Hematopoietic multipotent progenitor cell (in vitro differentiated cells): ENCODE data around the gene SPTLC2. TPM values are rescaled to one million over a fixed set of nuclear protein-coding genes. Genes with fewer than 3 reads are reported as not detected.

Experiments
- DNase-seq, 3 donors: peaks; one replicate each; pipeline ENCODE4 v3.0.0-alpha.2; 2011 to 2015; ENCODE audit warnings: low read depth in 2 of 3, low spot score in 2 of 3
- small RNA-seq: library from RNA; depleted of rRNA; stranded (forward); fragments of <200 nt; gene quantifications from one replicate; pipeline ENCODE3, GENCODE V24; 2012
- total RNA-seq: library from RNA; depleted of rRNA; stranded (reverse); fragments of >200 nt; gene quantifications from one replicate; pipeline ENCODE4 v1.2.3, GENCODE V29; 2012

Gene SPTLC2
- total RNA-seq, 1 donor, result 66.2 TPM

- DNase-seq, result no peak
Observed at GRCh38 chr14:77475432-77476115, 140.9 kb downstream of the SPTLC2 start.

- no peak for DNase-seq
Observed at GRCh38 chr14:77474479-77475177, 141.8 kb downstream of the SPTLC2 start.

GRCh38 chr14:77473921-77474320, 142.5 kb downstream of the SPTLC2 start:
- DNase-seq, result no peak

GRCh38 chr14:77470224-77470870, 146.1 kb downstream of the SPTLC2 start:
- no peak for DNase-seq

GRCh38 chr14:77469539-77469938, 146.9 kb downstream of the SPTLC2 start:
- no peak for DNase-seq

- DNase-seq, result no peak
Observed at GRCh38 chr14:77469067-77469505, 147.4 kb downstream of the SPTLC2 start.

- no peak for DNase-seq
Observed at GRCh38 chr14:77467801-77468200, 148.6 kb downstream of the SPTLC2 start.

- peak in 2 of 3 donors; percentile 75 to 89 for DNase-seq
Observed at GRCh38 chr14:77459072-77459723, 157.2 kb downstream of the SPTLC2 start.

- peak in 2 of 3 donors; percentile 39 to 47 for DNase-seq
Observed at GRCh38 chr14:77458249-77458950, 158.0 kb downstream of the SPTLC2 start.

- peak; percentile 87 to 99 (median 99) for DNase-seq
Observed at GRCh38 chr14:77457522-77458248, 158.8 kb downstream of the SPTLC2 start, which contains the start of the genes AHSA1 and VIPAS39. Gene AHSA1 (plus strand): TSS chr14:77458093. CDS start chr14:77458190, 97 bp downstream. Gene VIPAS39 (minus strand): TSS chr14:77457601. CDS start chr14:77454102, 3,499 bp downstream.

GRCh38 chr14:77457115-77457521, 159.3 kb downstream of the SPTLC2 start:
- DNase-seq, result no peak

Small RNA genes lying within 50 kb of the gene (small RNA-seq; reads per million reads assigned to genes)
- gene COX6CP11 (not detected), gene RF00404 (not detected), gene RN7SL587P (not detected)

Other genes starting within 250 kb of the SPTLC2 start
- gene TMED8, start 239.5 kb downstream of the SPTLC2 start, total RNA-seq, result 19.9 TPM
- 0.81 TPM for gene SAMD15, start 239.3 kb downstream of the SPTLC2 start, total RNA-seq
- 0.27 TPM for gene NOXRED1, start 193.1 kb downstream of the SPTLC2 start, total RNA-seq
- 26.7 TPM for gene VIPAS39, start 159.0 kb downstream of the SPTLC2 start, total RNA-seq
- 61.9 TPM for gene AHSA1, start 158.5 kb downstream of the SPTLC2 start, total RNA-seq
- gene ISM2, start 117.8 kb downstream of the SPTLC2 start, total RNA-seq, result 0.27 TPM
- 5.9 TPM for gene ALKBH1, start 91.4 kb upstream of the SPTLC2 start, total RNA-seq
- 30.7 TPM for gene SLIRP, start 91.5 kb upstream of the SPTLC2 start, total RNA-seq
- 17.2 TPM for gene SNW1, start 144.5 kb upstream of the SPTLC2 start, total RNA-seq
- gene ADCK1, start 183.5 kb upstream of the SPTLC2 start, total RNA-seq, result 6.7 TPM